Retinal pigment epithelial cell (primary cell): Measurements from ENCODE around the gene PLXNA2.

Source experiments
- DNase-seq: peaks from one replicate; pipeline ENCODE4 v3.0.0-alpha.2; 2010; ENCODE audit warnings: low read depth
- H3K4me3 ChIP-seq: 2 replicates; pipeline ENCODE4 v1.5.1; 2011; ENCODE audit warnings: mild to moderate bottlenecking, low read length, control low read depth, moderate library complexity
- CTCF ChIP-seq: conservative IDR thresholded peaks from 2 replicates; pipeline ENCODE4 v1.5.1; 2011; ENCODE audit warnings: low read depth, low read length, control low read depth, inconsistent platforms

Gene PLXNA2

GRCh38 chr1:208089149-208089548, 155.0 kb downstream of the PLXNA2 start:
- TF ChIP-seq CTCF: no peak
- DNase-seq: no peak
- no peak overlapping the region for H3K4me3 ChIP-seq

- DNase-seq: no peak
- TF ChIP-seq CTCF: no peak
- H3K4me3 ChIP-seq: no peak overlapping the region
Observed at GRCh38 chr1:208088319-208088718, 155.9 kb downstream of the PLXNA2 start.

- no peak for TF ChIP-seq CTCF
- no peak for DNase-seq
- H3K4me3 ChIP-seq: no peak overlapping the region
Observed at GRCh38 chr1:208085655-208086515, 158.3 kb downstream of the PLXNA2 start.

GRCh38 chr1:208084764-208085163, 159.4 kb downstream of the PLXNA2 start:
- no peak for TF ChIP-seq CTCF
- no peak for DNase-seq
- no peak overlapping the region for H3K4me3 ChIP-seq

- DNase-seq: no peak
- no peak overlapping the region for H3K4me3 ChIP-seq
- no peak for TF ChIP-seq CTCF
Observed at GRCh38 chr1:208084220-208084619, 160.0 kb downstream of the PLXNA2 start.

GRCh38 chr1:208083715-208084085, 160.5 kb downstream of the PLXNA2 start:
- no peak for DNase-seq
- TF ChIP-seq CTCF: no peak
- H3K4me3 ChIP-seq: no peak overlapping the region
